ENCODE measurements around the gene GDPD5. TPM values are rescaled to one million over a fixed set of nuclear protein-coding genes. Genes with fewer than 3 reads are reported as not detected.

The GDPD5 gene
- total RNA-seq, 1 experiment from 2014 or later: 12.2 TPM

DNA sequence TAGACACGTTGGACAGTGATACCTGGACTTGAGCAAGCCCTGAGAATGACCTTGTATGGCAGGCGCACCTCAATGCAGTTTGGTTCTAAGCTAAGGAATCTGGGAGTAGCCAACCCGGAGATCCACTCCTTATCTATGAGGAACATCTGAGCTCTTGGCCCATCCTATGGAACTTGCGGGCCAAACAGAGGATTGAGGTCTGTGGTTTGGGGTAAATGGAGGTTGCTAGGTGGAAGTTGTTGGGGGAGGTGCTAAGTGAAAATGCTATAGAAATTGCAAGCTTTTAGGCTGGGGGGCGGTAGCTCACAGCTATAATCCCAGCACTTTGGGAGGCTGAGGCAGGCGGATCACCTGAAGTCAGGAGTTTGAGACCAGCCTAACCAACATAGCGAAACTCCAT is 8.9 kb downstream of the GDPD5 start:
- POLR2A ChIA-PET: no interaction called here
- no peaks in the 10 kb centered on the region for H3K27me3 Mint-ChIP-seq (ENCODE audit: low read depth)
- no peaks in the 10 kb centered on the region for H3K36me3 Mint-ChIP-seq
- TF ChIP-seq MYBL2 (CRISPR knock-in tag; IDR thresholded peaks at IDR 0.05) (no peak), ZNF263 (CRISPR knock-in tag; IDR thresholded peaks at IDR 0.05; ENCODE audit: low read depth) (no peak), ZNF423 (CRISPR knock-in tag; IDR thresholded peaks at IDR 0.05) (no peak), SMAD4 (CRISPR knock-in tag; IDR thresholded peaks at IDR 0.05) (no peak), KAT7 (CRISPR knock-in tag; IDR thresholded peaks at IDR 0.05; ENCODE audit: borderline replicate concordance) (no peak), OVOL2 (CRISPR knock-in tag; IDR thresholded peaks at IDR 0.05; ENCODE audit: borderline replicate concordance) (no peak), ZNF232 (CRISPR knock-in tag; IDR thresholded peaks at IDR 0.05) (no peak), SOX15 (CRISPR knock-in tag; IDR thresholded peaks at IDR 0.05) (no peak)
- TF ChIP-seq, protein P1, sequence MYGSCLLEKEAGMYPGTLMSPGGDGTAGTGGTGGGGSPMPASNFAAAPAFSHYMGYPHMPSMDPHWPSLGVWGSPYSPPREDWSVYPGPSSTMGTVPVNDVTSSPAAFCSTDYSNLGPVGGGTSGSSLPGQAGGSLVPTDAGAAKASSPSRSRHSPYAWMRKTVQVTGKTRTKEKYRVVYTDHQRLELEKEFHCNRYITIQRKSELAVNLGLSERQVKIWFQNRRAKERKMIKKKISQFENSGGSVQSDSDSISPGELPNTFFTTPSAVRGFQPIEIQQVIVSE (CRISPR knock-in tag; IDR thresholded peaks at IDR 0.05; ENCODE audit: borderline replicate concordance): no peak
- TF ChIP-seq, protein P2, sequence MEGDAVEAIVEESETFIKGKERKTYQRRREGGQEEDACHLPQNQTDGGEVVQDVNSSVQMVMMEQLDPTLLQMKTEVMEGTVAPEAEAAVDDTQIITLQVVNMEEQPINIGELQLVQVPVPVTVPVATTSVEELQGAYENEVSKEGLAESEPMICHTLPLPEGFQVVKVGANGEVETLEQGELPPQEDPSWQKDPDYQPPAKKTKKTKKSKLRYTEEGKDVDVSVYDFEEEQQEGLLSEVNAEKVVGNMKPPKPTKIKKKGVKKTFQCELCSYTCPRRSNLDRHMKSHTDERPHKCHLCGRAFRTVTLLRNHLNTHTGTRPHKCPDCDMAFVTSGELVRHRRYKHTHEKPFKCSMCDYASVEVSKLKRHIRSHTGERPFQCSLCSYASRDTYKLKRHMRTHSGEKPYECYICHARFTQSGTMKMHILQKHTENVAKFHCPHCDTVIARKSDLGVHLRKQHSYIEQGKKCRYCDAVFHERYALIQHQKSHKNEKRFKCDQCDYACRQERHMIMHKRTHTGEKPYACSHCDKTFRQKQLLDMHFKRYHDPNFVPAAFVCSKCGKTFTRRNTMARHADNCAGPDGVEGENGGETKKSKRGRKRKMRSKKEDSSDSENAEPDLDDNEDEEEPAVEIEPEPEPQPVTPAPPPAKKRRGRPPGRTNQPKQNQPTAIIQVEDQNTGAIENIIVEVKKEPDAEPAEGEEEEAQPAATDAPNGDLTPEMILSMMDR (IDR thresholded peaks at IDR 0.05): no peak
- TF ChIP-seq, protein P3, sequence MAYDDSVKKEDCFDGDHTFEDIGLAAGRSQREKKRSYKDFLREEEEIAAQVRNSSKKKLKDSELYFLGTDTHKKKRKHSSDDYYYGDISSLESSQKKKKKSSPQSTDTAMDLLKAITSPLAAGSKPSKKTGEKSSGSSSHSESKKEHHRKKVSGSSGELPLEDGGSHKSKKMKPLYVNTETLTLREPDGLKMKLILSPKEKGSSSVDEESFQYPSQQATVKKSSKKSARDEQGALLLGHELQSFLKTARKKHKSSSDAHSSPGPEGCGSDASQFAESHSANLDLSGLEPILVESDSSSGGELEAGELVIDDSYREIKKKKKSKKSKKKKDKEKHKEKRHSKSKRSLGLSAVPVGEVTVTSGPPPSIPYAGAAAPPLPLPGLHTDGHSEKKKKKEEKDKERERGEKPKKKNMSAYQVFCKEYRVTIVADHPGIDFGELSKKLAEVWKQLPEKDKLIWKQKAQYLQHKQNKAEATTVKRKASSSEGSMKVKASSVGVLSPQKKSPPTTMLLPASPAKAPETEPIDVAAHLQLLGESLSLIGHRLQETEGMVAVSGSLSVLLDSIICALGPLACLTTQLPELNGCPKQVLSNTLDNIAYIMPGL (CRISPR knock-in tag; IDR thresholded peaks at IDR 0.05): no peak
- TF ChIP-seq, protein P4, sequence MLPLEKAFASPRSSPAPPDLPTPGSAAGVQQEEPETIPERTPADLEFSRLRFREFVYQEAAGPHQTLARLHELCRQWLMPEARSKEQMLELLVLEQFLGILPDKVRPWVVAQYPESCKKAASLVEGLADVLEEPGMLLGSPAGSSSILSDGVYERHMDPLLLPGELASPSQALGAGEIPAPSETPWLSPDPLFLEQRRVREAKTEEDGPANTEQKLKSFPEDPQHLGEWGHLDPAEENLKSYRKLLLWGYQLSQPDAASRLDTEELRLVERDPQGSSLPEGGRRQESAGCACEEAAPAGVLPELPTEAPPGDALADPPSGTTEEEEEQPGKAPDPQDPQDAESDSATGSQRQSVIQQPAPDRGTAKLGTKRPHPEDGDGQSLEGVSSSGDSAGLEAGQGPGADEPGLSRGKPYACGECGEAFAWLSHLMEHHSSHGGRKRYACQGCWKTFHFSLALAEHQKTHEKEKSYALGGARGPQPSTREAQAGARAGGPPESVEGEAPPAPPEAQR (CRISPR knock-in tag; IDR thresholded peaks at IDR 0.05): no peak
- DNase-seq (ENCODE audit: low spot score): no peak
- CTCF ChIA-PET: interaction anchor here (0.6 to 2.4 kb wide), 4 partner anchors 12 to 228 kb away, joined by 4 to 6 read pairs (median 4); no protein-coding TSS in a partner anchor
- peaks cover 10% of the 10 kb centered on the region for H3K4me1 Mint-ChIP-seq
- H3K4me3 Mint-ChIP-seq: no peak overlapping the region
- peaks cover 8% of the 10 kb centered on the region; the same call in 1 of the 2 replicates for H3K9me3 Mint-ChIP-seq
- ATAC-seq: no peak
- H3K27ac Mint-ChIP-seq: no peak overlapping the region

DNA sequence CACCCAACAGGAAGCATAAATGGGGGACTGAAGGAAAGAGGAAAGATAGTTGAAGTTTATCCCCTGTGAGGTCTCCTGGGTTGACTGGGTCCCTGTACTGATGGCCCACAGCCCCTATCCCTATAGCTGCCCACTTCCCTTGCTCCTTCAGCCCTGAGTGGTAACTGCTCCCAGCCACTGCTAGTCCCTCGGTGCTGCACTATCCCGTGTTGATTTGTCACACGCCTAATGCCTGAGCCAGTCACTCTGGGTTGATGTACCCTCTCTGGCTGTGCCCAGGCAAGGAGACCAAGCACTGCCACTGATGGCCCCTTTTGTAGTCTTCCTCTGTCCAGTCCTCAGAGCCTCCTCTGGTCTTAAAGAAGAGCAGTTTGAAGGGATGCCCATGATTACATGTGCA is 9.6 kb downstream of the GDPD5 start:
- Mint-ChIP-seq H3K4me1 (peaks cover 10% of the 10 kb centered on the region), H3K27ac (no peak overlapping the region), H3K36me3 (no peaks in the 10 kb centered on the region), H3K27me3 (ENCODE audit: low read depth) (no peaks in the 10 kb centered on the region), H3K4me3 (no peak overlapping the region), H3K9me3 (peaks cover 8% of the 10 kb centered on the region; the same call in 1 of the 2 replicates)
- ATAC-seq: no peak
- TF ChIP-seq KAT7 (CRISPR knock-in tag; IDR thresholded peaks at IDR 0.05; ENCODE audit: borderline replicate concordance): no peak
- no peak for TF ChIP-seq CBFB (CRISPR knock-in tag; IDR thresholded peaks at IDR 0.05; ENCODE audit: low read depth)
- TF ChIP-seq, protein P1 (CRISPR knock-in tag; IDR thresholded peaks at IDR 0.05; ENCODE audit: borderline replicate concordance): no peak
- no peak for TF ChIP-seq ZNF423 (CRISPR knock-in tag; IDR thresholded peaks at IDR 0.05)
- TF ChIP-seq SMAD3 (CRISPR knock-in tag; IDR thresholded peaks at IDR 0.05; ENCODE audit: borderline replicate concordance): no peak
- no peak for DNase-seq (ENCODE audit: low spot score)
- POLR2A ChIA-PET: no interaction called here
- CTCF ChIA-PET: interaction anchor here (1.2 kb wide), 2 partner anchors 10 to 13 kb away, joined by 4 to 5 read pairs; partner anchors contain the start of gene GDPD5

DNA sequence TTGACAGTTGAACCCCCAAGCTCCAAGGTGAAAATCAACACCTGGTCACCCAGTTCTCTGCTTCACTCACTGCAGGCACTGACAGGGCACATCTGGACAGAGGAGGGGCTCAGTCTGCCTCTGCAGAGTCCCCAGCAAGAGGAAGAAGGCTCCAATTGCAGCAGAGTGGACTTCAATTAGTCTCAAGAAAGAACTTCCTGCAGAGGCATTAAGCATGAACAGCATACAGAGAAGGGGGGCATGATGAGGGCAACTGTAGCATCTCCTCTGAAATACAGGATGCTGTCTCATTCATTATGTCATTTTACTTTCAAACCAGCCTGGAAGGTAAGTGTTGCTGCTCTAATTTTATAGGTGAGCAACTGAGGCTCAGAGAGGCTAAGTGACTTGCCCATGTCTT is 11.1 kb downstream of the GDPD5 start:
- POLR2A ChIA-PET: no interaction called here
- Mint-ChIP-seq H3K4me3 (no peak overlapping the region), H3K36me3 (no peaks in the 10 kb centered on the region), H3K27me3 (ENCODE audit: low read depth) (no peaks in the 10 kb centered on the region), H3K27ac (no peak overlapping the region), H3K9me3 (peaks cover 8% of the 10 kb centered on the region; the same call in 1 of the 2 replicates), H3K4me1 (peaks cover 10% of the 10 kb centered on the region)
- CTCF ChIA-PET: interaction anchor here (0.6 kb wide), 1 partner anchor 50 kb away, joined by 3 read pairs; no protein-coding TSS in a partner anchor
- DNase-seq (ENCODE audit: low spot score) (no peak), ATAC-seq (no peak)
- no peak for TF ChIP-seq SOX15 (CRISPR knock-in tag; IDR thresholded peaks at IDR 0.05)
